MCF 10A (cell line): Measurements from ENCODE around the gene PIAS3. TPM values are rescaled to one million over a fixed set of nuclear protein-coding genes. Genes with fewer than 3 reads are reported as not detected.

Experiments used
- Bru-seq: library from RNA; stranded (reverse); fragments of 400-500 nt; gene quantifications from one replicate; lab custom pipeline; 2021; lab: Mats Ljungman, UMichigan
- BruChase-seq, 2 experiments: library from RNA; stranded (reverse); fragments of 400-500 nt; gene quantifications; one replicate each; lab custom pipeline; 2021; lab: Mats Ljungman, UMichigan
- BruUV-seq: library from RNA; stranded (reverse); fragments of 400-500 nt; replicated peaks from 2 replicates; lab custom pipeline; 2021; lab: Mats Ljungman, UMichigan
- CTCF ChIA-PET: fragments of 300-600 bp; sonication (Branson Sonifier 250); formaldehyde crosslinking; extraction: SDS; loops from one replicate; lab custom pipeline; 2021; ENCODE audit warnings: antibody characterized with exemption, inconsistent platforms; lab: Yijun Ruan, JAX
- POLR2A ChIA-PET: fragments of 300-600, 350-650 bp; sonication (Branson Sonifier 250); formaldehyde crosslinking; extraction: SDS; loops from one replicate; lab custom pipeline; 2020; ENCODE audit warnings: antibody characterized with exemption, inconsistent platforms; lab: Yijun Ruan, JAX
- DNase-seq: peaks from one replicate; pipeline ENCODE4 v3.0.0-alpha.2; 2018; ENCODE audit not compliant: unreplicated experiment
- H3K27ac Mint-ChIP-seq: one replicate; pipeline ENCODE4 v1.8.0; 2022; ENCODE audit warnings: mild to moderate bottlenecking, low read depth, mixed read lengths; ENCODE audit not compliant: unreplicated experiment
- H3K27me3 Mint-ChIP-seq: one replicate; pipeline ENCODE4 v1.8.0; 2022; ENCODE audit warnings: mixed read lengths; ENCODE audit not compliant: insufficient read depth, unreplicated experiment
- H3K36me3 Mint-ChIP-seq: one replicate; pipeline ENCODE4 v1.8.0; 2022; ENCODE audit warnings: mild to moderate bottlenecking, moderate library complexity, mixed read lengths; ENCODE audit not compliant: insufficient read depth, unreplicated experiment
- H3K4me1 Mint-ChIP-seq: one replicate; pipeline ENCODE4 v1.8.0; 2022; ENCODE audit warnings: mixed read lengths; ENCODE audit not compliant: insufficient read depth, unreplicated experiment
- H3K4me3 Mint-ChIP-seq: one replicate; pipeline ENCODE4 v1.8.0; 2022; ENCODE audit warnings: mild to moderate bottlenecking, moderate library complexity, mixed read lengths; ENCODE audit not compliant: unreplicated experiment
- H3K9me3 Mint-ChIP-seq: one replicate; pipeline ENCODE4 v1.8.0; 2022; ENCODE audit warnings: mixed read lengths; ENCODE audit not compliant: unreplicated experiment
- CTCF ChIP-seq: fragments of 200-600 bp; IDR thresholded peaks from one replicate; pipeline ENCODE4 v1.8.0; 2022; ENCODE audit warnings: antibody characterized with exemption, mild to moderate bottlenecking; ENCODE audit not compliant: unreplicated experiment
- intact Hi-C: fragments of 100-400 bp; cut with micrococcal nuclease; formaldehyde crosslinking; loops from 2 replicates; pipeline ENCODE4 v1.14.1; 2022
- long read RNA-seq: library from polyadenylated mRNA; stranded (forward); transcript quantifications from one replicate; pipeline ENCODE4 v2.0.0, GENCODE V29; 2022
- total RNA-seq: library from RNA; stranded (reverse); gene quantifications from 2 replicates; pipeline ENCODE4 v1.2.3, GENCODE V29; 2022

Gene PIAS3
- total RNA-seq (34.3 and 36.9 TPM in 2 replicates), Bru-seq, nascent RNA (percentile 68 among the genes with signal in this experiment), BruChase-seq, experiment 1, labeled RNA remaining after a 6-hour chase (percentile 86 among the genes with signal in this experiment), BruChase-seq, experiment 2, labeled RNA remaining after a 2-hour chase (percentile 84 among the genes with signal in this experiment)
- long read RNA-seq, transcript PIAS3-203 (14 exons, 2,901 nt): major isoform, 31 of 85 reads
- long read RNA-seq, partial matches to known transcripts: 10 of 85 reads
- long read RNA-seq, other reads (novel, unspliced or antisense): 44 of 85 reads

GRCh38 chr1:145858901-145859490 lies at the start of gene PIAS3:
Gene PIAS3 (minus strand): TSS chr1:145859081. CDS start chr1:145858990, 91 bp downstream.
- BruUV-seq: no TSS peak
- intact Hi-C loops: loop anchor here (1.0 to 10.0 kb wide), 3 partner anchors 27 to 153 kb away; no protein-coding TSS in a partner anchor

GRCh38 chr1:145908653-145909052 lies 49.8 kb upstream of the PIAS3 start:
- H3K9me3 Mint-ChIP-seq: no peaks in the 10 kb centered on the region
- H3K27ac Mint-ChIP-seq: peak overlapping the region; percentile 57
- POLR2A ChIA-PET: interaction anchor here (0.6 to 13.8 kb wide), 10 partner anchors 10 to 70 kb away, joined by 3 to 284 read pairs (median 12); partner anchors contain the start of genes ANKRD34A, ANKRD35, LIX1L and PEX11B
- TSS peak; percentile 12 for BruUV-seq
- TF ChIP-seq CTCF: no peak
- peaks cover 26% of the 10 kb centered on the region for H3K4me1 Mint-ChIP-seq
- intact Hi-C loops: loop anchor here (5.0 kb wide), 1 partner anchor 54 kb away; the partner anchor contains the start of genes ANKRD34A and POLR3GL
- H3K36me3 Mint-ChIP-seq: peaks cover 45% of the 10 kb centered on the region
- no peaks in the 10 kb centered on the region for H3K27me3 Mint-ChIP-seq
- CTCF ChIA-PET: interaction anchor here (0.6 to 13.5 kb wide), 12 partner anchors 11 to 84 kb away, joined by 3 to 617 read pairs (median 4); partner anchors contain the start of genes ANKRD35, NUDT17 and PIAS3
- no peak for DNase-seq
- peak overlapping the region; percentile 12 for H3K4me3 Mint-ChIP-seq

More at GRCh38 chr1:145858901-145859490, at the start of gene PIAS3:
- Mint-ChIP-seq H3K9me3 (no peaks in the 10 kb centered on the region), H3K27me3 (no peaks in the 10 kb centered on the region), H3K4me3 (peak within 1 kb of the TSS; percentile 99), H3K4me1 (peaks cover 21% of the 10 kb centered on the region), H3K36me3 (peaks cover 23% of the 10 kb centered on the region), H3K27ac (peak within 1 kb of the TSS; percentile 86)
- ChIA-PET CTCF (interaction anchor here (0.6 to 8.0 kb wide), 24 partner anchors 12 to 174 kb away, joined by 3 to 184 read pairs (median 5); partner anchors contain the start of genes ANKRD34A, ITGA10, LIX1L and NUDT17), POLR2A (interaction anchor here (0.6 to 6.0 kb wide), 44 partner anchors 10 to 578 kb away, joined by 3 to 179 read pairs (median 8); partner anchors contain the start of genes ANKRD34A, ANKRD35, ITGA10 and LIX1L)
- DNase-seq: peak; percentile 97
- no peak for TF ChIP-seq CTCF

GRCh38 chr1:145906954-145907753 lies 48.3 kb upstream of the PIAS3 start:
- no peak for DNase-seq
- TF ChIP-seq CTCF: no peak
- H3K4me3 Mint-ChIP-seq: no peak overlapping the region
- no peaks in the 10 kb centered on the region for H3K27me3 Mint-ChIP-seq
- H3K27ac Mint-ChIP-seq: peak overlapping the region; percentile 57
- no peaks in the 10 kb centered on the region for H3K9me3 Mint-ChIP-seq
- intact Hi-C loops: loop anchor here (5.0 kb wide), 1 partner anchor 55 kb away; the partner anchor contains the start of genes ANKRD34A and POLR3GL
- BruUV-seq: no TSS peak
- H3K36me3 Mint-ChIP-seq: peaks cover 35% of the 10 kb centered on the region
- ChIA-PET POLR2A (interaction anchor here (0.7 to 13.8 kb wide), 7 partner anchors 11 to 49 kb away, joined by 3 to 284 read pairs (median 5); partner anchors contain the start of genes ANKRD35, PEX11B and PIAS3), CTCF (interaction anchor here (0.8 to 13.5 kb wide), 6 partner anchors 9 to 100 kb away, joined by 3 to 617 read pairs (median 34); partner anchors contain the start of genes ANKRD35, NUDT17 and PIAS3)
- H3K4me1 Mint-ChIP-seq: peaks cover 24% of the 10 kb centered on the region
